NCI-H2196 (cell line): ENCODE measurements around the gene C4BPB.

ENCODE experiments used
- DNase-seq: peaks from one replicate; lab custom pipeline; 2025; ENCODE audit not compliant: unreplicated experiment; lab: John Stamatoyannopoulos, UW

Gene C4BPB

GRCh38 chr1:207134581-207134980, 45.9 kb downstream of the C4BPB start:
- DNase-seq: no peak

- no peak for DNase-seq
Measured at GRCh38 chr1:207139616-207140015, 51.0 kb downstream of the C4BPB start.

- no peak for DNase-seq
Measured at GRCh38 chr1:207140536-207140935, 51.9 kb downstream of the C4BPB start.

- DNase-seq: no peak
Measured at GRCh38 chr1:207145401-207146058, 56.9 kb downstream of the C4BPB start.
